ENCODE measurements around the gene ZNF217.
"Not testable (repeated sequence)": the region's sequence is repeated elsewhere in the genome, so short reads cannot be mapped to it uniquely, and the experiment has no call there.

ZNF217 gene

DNA sequence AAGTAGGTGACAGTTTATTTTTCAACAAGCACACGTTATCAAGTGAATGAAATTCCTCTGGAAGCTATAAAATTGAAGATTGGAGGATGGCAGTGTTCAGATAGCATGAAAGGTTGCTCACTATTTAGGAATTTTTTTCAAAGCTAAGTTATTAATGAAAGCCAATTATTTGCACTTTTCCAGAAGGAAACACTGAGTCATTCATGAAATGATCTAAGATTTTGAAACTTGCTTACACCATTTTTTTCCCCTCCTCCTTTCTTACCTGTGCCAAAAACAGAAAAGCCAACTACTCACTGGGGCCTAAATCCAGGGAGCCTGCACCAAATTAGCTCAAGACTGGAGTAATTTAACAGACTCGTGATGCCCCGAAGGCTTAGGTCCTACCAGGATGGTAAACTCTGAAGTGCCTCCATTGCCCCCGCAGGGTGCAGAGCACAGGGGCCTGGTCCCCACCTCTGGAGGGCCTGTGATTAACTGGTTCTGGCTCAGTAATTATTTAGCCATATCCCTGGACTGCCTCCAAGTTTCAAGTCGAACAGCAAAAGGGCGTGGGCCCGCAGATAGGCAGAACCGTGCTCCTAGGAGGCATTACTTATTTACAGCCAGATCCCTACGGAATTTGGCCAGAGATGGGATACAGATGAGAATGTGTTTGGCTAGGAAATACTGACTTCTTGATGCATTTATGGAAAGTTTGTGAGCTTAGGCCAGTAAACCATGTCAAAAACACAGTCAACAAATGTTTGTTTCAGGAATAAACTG is 28.0 kb upstream of the ZNF217 start:
- DNase-seq: no peak

DNA sequence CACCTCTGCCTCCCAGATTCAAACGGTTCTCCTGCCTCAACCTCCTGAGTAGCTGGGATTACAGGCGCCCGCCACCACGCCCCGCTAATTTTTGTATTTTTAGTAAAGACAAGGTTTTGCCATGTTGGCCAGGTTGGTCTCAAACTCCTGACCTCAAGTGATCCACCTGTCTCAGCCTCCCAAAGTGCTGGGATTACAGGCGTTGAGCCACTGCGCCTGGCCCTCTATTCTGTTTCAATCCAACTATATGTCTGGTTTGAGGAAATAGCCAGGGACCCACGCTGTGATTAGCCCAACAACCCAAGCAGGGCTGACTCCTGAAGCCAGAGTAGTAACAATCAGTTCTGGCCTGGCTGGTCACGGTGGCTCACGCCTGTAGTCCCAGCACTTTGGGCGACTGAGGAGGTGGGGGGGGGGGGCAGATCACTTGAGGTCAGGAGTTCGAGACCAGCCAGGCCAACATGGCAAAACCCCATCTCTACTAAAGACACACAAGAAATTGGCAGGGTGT is 24.9 kb upstream of the ZNF217 start:
- not testable (repeated sequence) for DNase-seq

DNA sequence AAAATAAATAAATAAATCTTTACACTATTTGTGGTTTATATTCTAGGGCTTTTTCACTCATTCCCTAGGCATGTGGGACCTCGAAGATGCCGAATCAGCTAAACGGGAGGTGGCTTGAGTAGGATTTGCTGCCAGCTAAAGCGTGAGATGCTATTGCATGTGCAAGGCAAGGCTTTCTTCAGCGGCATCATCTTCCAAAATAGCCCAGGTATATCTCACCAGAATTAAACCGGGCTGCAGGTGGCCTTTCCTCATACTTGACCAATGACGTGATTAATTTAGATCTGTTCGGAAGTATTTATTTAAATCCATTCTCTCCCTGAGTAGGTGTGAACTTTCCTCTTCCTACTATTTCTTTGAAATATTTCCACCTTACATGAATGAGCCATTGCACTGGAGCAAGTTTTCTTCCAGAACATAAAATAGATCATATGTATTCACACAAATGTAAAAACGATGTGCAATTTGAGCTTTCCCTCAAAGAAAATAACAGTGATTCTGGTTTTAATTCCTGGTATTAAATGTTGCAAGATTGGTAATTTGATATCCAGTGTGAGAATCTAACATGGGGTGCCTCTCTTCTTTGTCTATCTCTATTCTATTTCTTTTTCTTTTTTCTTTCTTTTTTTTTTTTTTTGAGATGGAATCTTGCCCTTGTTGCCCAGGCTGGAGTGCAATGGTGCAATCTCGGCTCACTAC is 24.3 kb upstream of the ZNF217 start:
- DNase-seq: no peak

DNA sequence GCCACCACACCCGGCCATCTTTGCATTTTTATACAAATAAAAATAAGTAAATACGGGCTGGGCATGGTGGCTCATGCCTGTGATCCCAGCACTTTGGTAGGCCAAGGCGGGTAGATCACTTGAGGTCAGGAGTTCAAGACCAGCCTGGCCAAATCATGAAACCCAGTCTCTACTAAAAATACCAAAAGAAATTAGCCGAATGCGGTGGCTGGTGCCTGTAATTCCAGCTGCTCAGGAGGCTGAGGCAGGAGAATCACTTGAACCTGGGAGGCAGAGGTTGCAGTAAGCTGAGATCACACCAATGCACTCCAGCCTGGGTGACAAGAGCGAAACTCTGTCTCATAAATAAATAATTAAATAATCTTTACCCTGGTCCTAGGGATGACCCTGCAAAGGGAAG is 22.9 kb upstream of the ZNF217 start:
- DNase-seq: not testable (repeated sequence)

DNA sequence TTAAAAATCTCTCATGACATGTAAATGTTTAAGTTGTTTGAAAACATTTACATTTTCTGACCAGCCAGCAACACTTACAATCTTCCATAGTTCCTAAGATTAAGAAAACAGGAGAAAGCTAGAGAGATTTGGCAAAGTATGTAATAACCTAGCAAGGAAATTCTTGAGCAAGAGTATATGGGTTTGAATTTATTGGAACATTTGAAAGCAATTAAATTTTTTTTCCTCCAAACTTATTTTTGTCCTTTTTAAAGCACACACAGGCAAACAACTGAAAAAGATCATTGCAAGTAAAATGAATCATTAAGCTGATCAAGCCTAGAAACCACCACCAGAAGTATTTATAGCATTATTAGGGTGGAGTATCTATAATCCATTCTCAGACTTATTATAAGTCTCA is 20.1 kb upstream of the ZNF217 start:
- DNase-seq: no peak

DNA sequence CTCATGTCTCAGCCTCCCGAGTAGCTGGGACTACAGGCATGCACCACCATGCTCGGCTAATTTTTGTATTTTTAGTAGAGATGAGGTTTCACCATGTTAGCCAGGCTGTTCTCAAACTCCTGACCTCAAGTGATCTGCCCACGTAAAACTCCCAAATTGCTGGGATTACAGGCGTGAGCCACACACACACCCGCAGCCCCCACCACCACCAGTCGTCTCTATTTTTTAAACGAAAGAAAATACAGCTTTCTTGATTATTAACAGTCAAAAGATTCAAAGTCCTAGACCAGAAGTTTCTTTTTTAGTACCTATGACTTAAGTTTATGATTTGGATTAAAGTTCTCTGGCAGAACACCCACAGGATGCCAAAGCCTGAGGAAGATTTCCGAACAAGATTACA is 18.6 kb upstream of the ZNF217 start:
- not testable (repeated sequence) for DNase-seq

DNA sequence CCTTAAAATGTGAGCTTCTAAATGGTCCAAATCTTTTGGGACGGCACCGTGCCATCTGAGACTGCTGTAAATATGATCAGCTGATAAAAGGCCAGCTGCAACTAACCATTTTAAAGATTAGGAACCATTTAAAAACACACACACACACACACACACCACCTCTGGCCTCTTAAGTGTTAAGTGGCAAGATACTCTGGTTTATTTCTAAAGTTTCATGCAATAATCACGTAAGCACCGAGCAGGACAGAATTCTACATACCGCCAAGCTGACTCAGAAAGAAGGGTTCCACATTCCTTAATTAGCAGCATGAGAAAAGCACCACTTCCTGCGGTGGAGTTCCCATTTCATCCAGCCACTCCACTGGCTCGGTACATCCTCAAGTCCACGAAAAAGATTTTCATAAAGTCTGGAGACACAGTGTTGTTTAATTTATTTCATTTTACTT is 17.8 kb upstream of the ZNF217 start:
- no peak for DNase-seq

DNA sequence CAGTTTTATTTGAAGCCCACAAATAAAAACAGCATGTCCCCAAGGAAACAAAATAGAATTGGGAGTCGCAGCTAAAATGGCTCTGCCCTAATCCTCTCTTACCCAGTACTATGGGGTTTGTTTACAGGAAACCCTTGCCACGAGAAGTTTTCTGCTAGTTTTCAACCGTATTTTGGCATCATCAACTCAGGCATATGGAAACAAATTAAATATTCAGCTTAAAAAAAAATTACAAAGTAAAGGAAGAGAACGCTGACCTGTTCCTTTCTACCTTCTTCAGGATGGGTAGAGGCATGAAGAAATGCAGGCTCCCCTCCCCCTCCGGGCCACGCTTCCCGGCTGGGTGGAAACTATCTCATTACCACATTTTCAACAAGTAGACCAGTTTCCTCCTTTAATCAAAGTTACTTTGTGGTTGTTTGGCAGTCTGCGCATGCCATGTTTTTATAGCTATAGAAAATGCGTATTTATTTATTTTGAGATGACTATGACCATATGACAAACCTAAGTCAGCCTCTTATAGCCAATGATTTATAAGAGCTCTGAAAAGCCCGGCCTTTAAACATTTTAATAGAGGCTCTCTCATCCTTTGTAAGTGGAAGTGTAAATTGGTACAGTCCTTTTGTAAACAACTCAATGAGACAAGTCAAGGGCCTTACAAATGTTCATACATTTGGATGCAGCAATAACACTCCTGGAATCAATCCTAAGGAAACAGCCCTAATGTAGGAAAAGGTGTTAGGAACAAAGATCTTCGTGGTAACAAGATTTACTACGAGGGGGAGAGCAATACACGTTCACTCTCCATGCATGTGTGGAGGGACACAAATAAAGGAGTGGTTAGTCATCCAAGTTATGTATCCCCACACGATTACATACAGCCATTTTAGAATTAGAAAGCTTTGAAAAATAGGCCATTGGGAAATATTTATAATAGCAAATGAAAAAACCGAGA is 16.1 kb upstream of the ZNF217 start:
- DNase-seq: peak; percentile 66

DNA sequence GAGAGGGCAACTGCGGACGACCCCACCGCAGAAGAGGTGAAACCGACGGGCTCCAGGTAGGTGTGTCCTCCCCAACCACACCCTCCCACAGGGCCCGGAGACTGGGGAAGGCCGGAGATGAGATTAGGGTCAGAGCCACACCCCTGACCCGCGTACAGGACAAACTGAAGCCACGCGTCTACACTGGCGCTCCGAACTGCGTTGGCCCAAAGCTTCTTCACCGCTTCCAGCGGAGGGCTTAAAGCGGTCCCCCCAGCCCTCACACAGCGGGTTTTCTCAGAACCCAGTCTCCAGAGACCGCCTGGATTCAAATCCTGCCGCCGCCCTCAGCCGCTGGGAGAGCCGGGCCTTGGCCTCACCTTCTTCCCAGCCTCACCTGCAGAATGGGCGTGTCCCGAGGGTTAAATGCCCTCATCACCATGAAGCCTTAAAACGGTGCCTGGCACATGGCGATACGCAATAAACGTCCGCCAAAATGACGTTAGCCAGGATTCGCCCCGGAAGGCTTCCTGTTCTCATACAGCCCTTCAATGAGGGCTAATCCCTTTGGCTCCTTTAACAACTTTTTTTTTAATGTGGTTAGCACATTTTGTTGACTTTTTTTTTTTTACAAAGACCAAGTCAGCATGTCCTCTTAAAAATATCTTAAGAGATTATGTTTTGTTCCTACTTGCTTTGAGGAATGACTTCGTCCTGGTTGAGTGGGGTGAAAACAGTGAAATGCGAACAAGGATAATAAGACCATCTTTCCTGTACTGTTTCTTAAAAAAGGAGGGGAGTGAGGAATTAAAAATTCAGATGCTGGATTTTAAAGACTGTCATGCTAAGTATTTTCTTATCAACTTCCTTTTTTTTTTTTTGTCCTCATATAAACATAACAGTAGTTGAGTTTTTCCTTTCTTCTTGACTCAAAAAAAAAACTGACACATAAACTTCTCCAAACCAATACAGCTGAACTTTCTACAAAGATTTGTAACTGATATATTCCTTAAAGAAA is 15.1 kb upstream of the ZNF217 start:
- DNase-seq: no peak

DNA sequence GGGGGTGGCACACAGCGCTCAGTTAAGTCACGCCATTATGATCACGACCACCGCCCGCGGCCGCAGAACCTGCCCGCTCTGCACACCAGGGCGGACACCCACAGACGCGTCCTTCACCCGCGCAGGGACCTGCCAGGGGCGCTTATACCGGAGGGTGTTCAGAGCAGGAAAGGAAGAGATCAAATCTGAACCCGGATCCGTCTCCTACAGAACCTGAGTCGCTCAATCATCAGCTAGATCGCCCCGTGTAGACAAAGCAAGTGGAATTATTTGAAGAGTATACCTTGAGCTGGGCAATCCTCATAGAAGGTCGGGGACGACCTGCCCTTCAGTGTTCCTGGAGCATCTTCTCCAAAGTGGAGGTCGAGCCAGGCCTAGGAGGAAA is 14.4 kb upstream of the ZNF217 start:
- DNase-seq: no peak

DNA sequence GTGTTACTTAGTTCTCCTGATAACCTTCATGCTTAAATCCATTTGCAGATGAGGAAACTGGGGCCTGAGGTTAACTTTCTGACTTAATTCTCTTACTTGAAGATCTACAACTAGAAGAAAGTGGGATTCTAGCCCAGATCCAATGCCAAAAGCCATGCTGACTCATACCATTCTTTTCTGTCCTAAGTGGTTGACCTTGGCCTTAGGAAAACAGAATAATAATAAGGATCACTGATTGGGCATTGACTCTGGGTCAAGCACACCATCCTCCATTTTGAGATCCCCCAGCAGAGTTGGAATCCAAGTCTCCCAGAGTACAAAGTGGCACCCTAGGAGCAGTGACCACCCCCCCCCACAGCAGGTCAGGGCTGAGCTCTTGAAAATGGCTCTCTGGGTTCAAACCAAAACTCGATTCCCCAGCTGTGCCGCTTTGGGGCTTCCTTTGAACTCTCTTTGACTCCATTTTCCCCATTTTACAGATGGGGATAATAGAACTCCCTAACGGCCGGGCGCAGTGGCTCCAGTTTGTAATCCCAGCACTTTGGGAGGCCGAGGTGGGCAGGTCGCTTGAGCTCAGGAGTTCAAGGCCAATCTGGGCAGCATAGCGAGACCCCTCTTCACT is 12.8 kb upstream of the ZNF217 start:
- DNase-seq: no peak

DNA sequence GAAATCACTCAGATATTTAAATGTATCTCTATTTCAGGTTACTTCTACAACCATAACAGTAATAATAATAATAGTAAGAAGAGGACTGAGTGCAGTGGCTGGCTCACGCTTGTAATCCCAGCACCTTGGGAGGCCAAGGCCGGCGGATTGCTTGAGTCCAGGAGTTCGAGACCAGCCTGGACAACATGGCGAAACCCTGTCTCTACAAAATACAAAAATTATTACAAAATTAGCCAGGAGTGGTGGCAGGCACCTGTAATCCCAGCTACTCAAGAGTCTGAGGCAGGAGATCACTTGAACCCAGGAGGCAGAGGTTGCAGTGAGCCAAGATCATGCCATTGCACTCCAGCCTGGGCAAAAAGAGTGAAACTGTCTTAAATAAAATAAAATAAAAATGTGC is 11.8 kb upstream of the ZNF217 start:
- not testable (repeated sequence) for DNase-seq

DNA sequence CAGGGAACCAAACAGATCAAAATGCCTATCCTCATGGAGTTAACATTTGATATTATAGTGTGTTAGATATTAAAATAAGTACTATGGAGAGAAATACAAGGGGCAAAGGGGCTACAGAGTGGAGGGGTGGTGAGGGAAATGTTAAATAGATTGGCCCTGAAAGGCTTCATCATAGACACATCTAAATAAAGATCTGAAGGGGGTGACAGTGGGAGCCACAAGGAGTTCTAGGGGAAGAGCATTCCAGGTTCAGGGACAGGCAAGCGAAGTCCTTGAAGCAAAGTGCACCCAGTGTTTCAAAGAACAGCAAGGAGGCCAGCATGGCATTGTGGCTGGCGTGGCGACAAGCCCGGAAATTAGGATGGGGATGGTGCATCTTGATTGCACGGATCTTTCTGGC is 11.2 kb upstream of the ZNF217 start:
- not testable (repeated sequence) for DNase-seq

DNA sequence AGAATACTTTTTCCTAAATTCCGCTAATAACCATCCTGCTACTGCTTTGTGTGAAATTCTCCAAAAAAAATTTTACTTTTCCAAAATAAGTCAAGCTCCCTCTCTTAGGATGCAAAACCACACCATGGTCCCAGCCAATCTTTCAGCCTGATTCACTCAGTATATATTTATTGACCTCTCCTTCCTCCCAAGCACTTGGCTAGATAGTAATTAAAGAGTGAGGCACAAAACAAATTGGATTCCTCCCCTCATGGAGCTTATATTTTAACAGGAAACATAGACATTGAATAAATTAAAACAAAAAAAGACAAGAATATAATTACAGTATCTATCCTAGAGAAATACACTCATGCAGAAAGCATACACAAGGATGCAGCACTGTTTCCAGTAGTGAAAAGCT is 9.0 kb upstream of the ZNF217 start:
- no peak for DNase-seq

DNA sequence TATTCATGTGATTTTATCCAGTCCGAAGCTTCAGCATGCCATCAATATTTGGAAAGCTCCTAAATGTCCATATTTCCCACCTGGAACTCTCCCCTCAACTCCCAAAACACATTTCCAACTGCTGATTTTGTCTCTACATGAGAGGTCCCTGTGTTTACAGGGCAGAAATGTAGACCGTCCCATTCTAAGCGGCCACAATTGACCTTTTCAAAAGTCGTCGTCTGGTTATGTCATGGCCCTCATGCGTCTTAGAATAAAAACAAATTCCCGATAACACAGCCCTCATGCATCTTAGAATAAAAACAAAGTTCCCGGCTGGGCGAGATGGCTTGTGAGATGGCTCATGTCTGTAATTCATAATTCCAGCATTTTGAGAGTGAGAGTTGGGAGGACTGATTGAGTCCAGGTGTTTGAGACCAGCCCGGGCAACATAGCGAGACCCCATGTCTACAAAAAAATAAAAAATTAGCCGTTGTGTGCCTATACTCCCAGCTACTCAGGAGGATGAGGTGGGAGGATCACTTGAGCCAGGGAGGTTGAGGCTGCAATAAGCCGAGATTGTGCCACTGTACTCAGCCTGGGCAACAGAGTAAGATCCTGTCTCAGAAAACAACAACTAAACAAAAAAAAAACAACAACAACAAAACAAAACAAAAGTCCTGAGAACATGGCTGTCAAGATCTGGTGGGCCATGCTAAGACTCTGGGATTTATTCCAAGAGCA is 6.4 kb upstream of the ZNF217 start:
- no peak for DNase-seq

DNA sequence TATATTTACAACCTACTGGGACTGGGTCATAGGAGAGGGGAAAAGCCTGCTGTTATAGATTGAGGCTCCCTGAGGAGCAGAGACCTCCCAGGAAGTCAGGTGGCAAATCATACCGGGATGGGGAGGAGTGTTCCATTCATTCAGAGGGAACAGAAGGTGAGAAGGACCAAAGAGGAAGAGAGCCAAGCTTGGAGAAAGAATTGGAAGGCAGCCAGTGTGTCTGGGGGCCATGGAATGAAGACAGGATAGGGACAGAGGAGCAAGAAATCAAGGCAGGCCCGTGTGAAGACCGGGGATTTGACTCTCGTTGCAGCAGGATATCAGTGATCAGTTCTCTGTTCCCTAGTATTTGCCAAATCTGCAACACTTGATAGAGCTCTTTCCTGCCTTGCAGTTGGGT is 5.7 kb upstream of the ZNF217 start:
- no peak for DNase-seq

DNA sequence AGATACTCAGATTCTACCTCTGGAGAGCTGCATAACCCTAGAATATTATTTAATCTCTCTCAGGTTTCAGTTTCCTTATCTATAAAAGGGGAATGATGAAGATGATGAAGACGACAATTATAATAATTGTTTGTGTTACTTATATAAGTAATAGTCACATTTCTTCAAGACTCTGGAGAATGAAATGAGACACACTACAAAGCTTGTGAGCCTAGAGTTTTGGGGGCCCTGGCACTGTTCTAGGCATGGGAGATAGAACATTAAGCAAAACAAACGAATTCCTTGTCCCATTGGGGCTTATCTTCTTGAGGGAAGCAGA is 5.4 kb upstream of the ZNF217 start:
- DNase-seq: no peak

DNA sequence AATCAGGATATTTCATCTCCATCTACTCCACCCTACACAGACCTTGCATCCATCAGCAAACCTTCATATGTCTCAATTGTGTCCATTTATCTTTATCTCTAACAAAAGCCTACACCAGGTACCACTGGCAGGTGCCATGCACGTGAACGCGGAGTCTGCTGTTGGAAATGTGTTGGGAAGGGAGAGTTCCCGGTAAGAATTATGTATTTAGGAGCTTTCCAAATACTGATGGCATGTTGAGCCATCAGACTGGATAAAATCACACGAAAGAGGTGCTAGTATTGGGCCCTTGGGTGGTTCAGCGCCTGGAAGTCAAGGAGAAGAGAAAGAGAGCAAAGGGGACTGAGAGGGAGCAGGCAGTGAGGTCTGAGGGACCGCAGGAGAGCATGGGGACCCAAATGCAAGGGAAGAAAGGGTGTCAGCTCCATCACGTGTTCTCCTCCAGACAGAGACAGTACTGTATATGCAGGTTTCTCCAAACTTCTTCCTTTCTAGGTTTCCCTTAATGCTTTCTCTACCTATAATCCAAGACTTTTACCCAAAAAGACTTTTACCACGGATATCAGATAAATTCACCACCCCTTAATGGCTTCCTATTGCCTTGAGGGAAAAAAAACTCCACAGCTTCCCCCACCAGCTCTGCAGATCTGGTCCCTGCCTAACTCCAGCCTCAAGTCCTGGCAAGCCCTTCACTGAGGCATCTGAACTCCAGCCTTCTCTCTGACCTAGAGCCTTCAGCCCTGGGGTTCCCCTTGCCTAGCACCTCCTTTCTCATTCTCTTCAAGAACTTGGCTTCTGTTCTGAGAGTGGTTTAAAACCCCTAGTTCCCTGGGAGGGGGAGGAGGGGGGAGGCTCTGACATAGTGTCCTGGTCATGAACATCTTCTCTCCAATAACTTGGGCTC is 4.8 kb upstream of the ZNF217 start:
- no peak for DNase-seq

DNA sequence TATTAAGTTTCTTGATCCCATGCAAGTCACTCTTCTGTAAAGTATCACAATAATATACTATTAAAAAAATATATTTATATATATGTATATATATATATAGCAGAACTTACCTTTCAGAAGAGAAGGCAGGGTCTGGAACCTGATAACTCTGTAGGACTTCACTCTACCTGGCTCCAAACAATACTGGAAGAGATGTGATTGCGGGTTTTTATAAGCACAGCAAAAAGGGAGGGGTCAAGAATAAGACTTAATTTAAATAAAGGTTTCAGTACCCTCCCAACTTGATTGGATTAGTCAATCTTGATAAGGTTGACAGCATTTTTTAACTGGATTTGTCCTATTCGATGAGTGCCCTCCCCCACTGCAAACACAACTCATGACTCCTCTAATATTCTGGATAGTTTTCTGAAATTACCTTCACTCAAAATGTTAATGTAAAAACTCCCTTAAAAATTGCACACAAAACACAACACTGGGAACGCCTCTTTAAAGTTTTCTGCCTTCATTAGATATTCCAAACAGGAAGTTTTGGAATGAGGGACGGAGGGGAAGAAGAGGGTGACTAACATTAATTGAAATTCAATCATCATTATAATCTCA is 4.0 kb upstream of the ZNF217 start:
- DNase-seq: no peak

All from NCI-H1436 treated with DMSO at 0.1 percent for 48 hours (cell line).